Measurements from ENCODE around the gene CD84. TPM values are rescaled to one million over a fixed set of nuclear protein-coding genes. Genes with fewer than 3 reads are reported as not detected.

Gene CD84
- total and polyA plus RNA-seq, 2 donors: 1.4 to 5.3 TPM

DNA sequence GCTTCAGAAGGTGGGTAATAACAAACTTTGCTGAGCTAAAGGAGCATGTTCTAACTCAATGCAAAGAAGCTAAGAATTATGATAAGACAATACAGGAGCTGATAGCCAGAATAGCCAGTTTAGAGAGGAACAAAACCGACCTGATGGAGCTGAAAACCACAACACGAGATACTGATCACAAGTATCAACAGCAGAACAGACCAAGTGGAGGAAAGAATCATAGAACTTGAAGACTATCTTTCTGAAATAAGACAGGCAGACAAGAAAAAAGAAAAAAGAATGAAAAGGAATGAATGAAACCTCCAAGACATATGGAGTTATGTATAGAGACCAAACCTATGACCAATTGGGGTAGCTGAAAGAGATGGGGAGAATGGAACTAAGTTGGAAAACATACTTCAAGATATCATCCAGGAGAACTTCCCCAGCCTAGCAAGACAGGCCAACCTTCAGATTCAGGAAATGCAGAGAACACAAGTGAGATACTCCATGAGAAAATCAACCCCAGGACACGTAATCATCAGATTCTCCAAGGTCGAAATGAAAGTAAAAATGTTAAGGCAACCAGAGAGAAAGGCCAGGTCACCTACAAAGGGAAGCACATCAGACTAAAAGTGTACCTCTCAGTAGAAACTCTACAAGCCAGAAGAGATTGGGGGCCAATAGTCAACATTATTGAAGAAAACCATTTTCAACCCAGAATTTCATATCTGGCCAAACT is 20.5 kb downstream of the CD84 start:
- Histone ChIP-seq H3K27ac (ENCODE audit: low read depth) (no peak overlapping the region), H3K4me3 (ENCODE audit: low read depth, low read length) (no peak overlapping the region), H3K4me1 (ENCODE audit: insufficient read depth) (no peaks in the 10 kb centered on the region), H3K36me3 (ENCODE audit: insufficient read depth) (no peaks in the 10 kb centered on the region)
- no peak for DNase-seq (ENCODE audit: extremely low spot score)
- WGBS: 76% methylated on average over 4 of the region's 4 CpGs

DNA sequence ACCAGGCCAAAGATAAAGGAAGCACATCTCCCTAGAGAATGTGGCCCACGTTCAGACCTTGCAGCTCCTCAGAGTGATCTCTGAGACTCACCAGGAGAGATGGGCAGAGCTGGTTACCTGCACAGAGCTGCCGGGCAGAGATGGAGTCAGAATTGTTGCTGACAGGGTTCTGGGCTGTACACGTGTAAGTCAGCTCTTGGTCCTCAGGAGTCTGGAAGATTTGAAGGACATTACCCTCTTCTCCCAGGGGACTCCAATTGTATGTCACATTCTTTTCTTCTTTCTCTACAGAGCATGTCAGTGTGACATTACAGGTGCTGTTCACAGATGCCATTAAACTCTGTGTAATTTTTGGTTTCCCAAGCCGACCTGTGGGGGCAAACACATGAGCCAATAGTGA is 25.5 kb downstream of the CD84 start:
- 62% methylated on average over 4 of the region's 4 CpGs for WGBS
- DNase-seq (ENCODE audit: extremely low spot score): no peak
- H3K27ac ChIP-seq (ENCODE audit: low read depth): no peak overlapping the region
- no peaks in the 10 kb centered on the region for H3K36me3 ChIP-seq (ENCODE audit: insufficient read depth)
- no peak overlapping the region for H3K4me3 ChIP-seq (ENCODE audit: low read depth, low read length)
- H3K4me1 ChIP-seq (ENCODE audit: insufficient read depth): no peaks in the 10 kb centered on the region

DNA sequence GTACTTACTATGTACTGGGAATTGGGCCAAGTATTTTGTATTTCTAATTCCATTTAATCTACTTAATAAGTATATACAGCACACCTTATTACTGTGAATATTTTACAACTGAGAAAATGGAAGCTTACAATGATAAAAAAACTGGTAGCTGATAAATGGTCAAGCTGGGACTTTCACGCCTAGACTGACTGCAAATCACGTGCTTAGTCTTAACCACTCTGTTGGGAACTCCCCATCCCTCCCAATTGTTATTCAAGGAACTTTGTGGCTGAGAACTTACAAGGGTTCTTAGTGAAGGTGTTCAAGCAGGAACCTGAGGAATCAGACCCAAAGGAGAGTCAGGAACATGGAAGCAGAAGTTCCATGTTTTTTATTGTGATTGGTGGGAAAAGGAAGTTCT is 26.9 kb downstream of the CD84 start:
- 79% methylated on average over 2 of the region's 2 CpGs for WGBS
- no peak overlapping the region for H3K4me3 ChIP-seq (ENCODE audit: low read depth, low read length)
- no peak overlapping the region for H3K27ac ChIP-seq (ENCODE audit: low read depth)
- no peaks in the 10 kb centered on the region for H3K36me3 ChIP-seq (ENCODE audit: insufficient read depth)
- no peak for DNase-seq (ENCODE audit: extremely low spot score)
- H3K4me1 ChIP-seq (ENCODE audit: insufficient read depth): no peaks in the 10 kb centered on the region

DNA sequence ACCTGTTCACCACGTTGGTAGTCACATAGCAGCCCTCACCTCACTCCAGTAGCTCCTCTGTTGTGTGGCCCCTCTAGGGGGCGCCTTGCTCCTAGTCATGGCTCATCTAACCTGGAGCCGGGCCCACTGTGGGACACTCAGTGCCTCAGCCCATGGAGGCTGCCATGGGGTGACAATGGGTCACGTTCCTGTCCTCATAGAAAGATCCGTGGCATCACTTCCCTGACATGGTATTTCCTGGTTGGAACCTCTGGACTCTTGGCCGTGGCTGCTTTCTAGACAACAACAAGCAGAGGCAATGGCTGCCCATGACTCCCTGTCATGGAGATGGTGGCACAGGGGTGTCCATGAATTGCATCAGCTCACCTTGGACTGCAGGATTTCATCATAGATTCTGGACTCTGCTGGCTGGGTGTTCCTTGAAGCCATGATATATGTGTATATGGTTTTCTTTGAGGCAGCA is 28.7 kb downstream of the CD84 start:
- no peak for DNase-seq (ENCODE audit: extremely low spot score)
- Histone ChIP-seq H3K4me1 (ENCODE audit: insufficient read depth) (no peaks in the 10 kb centered on the region), H3K36me3 (ENCODE audit: insufficient read depth) (peaks cover 2% of the 10 kb centered on the region), H3K27ac (ENCODE audit: low read depth) (no peak overlapping the region), H3K4me3 (ENCODE audit: low read depth, low read length) (no peak overlapping the region)
- WGBS: 70% methylated on average over 6 of the region's 6 CpGs

DNA sequence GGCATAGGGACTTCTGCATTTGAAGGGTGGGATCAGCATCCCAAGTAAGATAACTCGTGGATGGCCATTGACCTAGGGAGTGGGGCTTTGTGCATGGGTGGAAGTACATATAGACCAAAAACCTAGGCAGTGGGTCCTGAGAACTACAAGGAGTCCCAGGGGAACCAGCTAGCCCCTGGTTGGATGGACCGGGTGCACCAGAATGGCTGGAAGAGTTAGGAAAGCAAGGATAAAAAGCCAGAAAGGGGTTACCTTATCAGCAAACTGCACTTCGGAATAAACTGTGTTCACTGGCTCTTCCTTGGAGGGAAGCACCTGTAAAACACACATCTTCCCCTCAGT is 29.7 kb downstream of the CD84 start:
- 83% methylated on average over 3 of the region's 3 CpGs for WGBS
- Histone ChIP-seq H3K4me1 (ENCODE audit: insufficient read depth) (no peaks in the 10 kb centered on the region), H3K4me3 (ENCODE audit: low read depth, low read length) (no peak overlapping the region), H3K27ac (ENCODE audit: low read depth) (no peak overlapping the region), H3K36me3 (ENCODE audit: insufficient read depth) (peaks cover 2% of the 10 kb centered on the region)
- DNase-seq (ENCODE audit: extremely low spot score): no peak

DNA sequence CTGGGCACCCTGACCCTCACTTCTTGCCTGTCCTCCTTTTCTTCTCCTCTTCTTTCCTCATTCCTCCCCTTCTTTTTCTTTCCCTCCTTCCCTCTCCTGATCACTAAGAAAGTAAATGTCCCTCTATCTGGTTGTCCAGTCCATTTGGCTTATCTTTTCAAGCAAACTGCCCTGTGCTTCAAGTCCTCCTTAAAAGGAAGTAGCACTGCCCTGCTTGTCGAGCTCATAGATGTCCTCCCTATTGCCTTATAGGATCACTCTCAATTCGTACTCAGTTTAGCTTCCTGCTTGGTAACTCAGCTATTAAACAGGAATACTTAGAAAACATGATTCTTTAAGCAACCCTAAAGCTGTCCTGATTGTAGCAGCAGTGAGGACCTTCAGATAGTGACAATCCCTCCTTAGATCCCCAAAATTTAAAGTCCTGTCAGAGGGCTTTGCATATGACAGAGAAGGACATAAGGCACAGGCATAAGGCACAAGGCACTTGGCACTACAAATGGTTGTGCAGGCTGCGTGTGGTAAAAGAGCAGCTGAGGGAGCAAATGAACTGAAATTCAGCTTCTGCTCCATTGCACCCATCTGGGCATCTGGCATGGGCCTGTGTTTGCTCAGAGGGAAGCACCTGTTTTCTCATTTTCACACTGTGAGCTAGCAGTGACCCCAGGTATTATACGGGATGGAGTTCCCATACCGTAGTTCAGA is 30.2 kb downstream of the CD84 start:
- no peak overlapping the region for H3K27ac ChIP-seq (ENCODE audit: low read depth)
- H3K36me3 ChIP-seq (ENCODE audit: insufficient read depth): peaks cover 2% of the 10 kb centered on the region
- no peak for DNase-seq (ENCODE audit: extremely low spot score)
- 59% methylated on average over 5 of the region's 5 CpGs for WGBS
- H3K4me3 ChIP-seq (ENCODE audit: low read depth, low read length): no peak overlapping the region
- H3K4me1 ChIP-seq (ENCODE audit: insufficient read depth): no peaks in the 10 kb centered on the region

DNA sequence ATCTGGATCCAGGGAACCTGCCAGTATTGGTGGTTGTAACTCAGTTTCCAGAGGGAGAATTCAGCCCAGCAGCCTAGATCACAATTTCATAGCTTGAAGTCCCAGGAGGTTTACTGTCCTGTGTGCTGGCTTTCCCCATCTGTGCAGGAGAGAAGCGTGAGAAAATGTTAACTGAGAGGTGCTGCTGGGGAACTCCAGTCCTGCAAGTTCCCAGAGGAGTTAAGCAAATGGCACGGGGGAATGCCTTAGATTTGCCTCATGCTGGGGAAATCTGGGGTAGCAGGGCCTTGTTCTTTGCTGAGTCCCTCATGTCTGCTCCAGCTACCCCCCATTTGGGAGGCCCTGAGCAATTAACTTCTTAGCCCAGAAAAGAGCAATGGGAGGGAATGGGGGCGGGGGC is 31.1 kb downstream of the CD84 start:
- H3K4me3 ChIP-seq (ENCODE audit: low read depth, low read length): no peak overlapping the region
- no peaks in the 10 kb centered on the region for H3K4me1 ChIP-seq (ENCODE audit: insufficient read depth)
- 80% methylated on average over 3 of the region's 3 CpGs for WGBS
- DNase-seq (ENCODE audit: extremely low spot score): no peak
- no peak overlapping the region for H3K27ac ChIP-seq (ENCODE audit: low read depth)
- H3K36me3 ChIP-seq (ENCODE audit: insufficient read depth): peaks cover 2% of the 10 kb centered on the region

DNA sequence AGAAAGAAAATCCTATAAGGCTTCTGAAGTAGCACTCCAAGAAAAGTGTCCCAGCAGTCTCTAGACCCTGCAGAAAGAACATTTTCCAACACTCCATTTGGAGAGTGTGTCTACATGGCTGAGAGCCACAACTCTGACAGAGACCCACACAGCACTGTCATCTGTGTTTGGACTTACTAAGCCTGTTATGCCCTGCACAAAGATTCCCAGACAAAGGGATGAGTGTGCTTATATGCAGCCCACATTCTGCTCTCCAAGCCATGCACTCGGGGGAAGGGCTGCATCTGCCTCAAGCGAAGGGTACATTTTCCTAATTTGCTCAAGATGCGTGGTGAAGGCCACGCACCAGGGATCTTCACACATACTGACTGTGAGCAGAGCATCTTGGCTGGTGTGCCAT is 31.9 kb downstream of the CD84 start:
- DNase-seq (ENCODE audit: extremely low spot score): no peak
- WGBS: 73% methylated on average over 4 of the region's 4 CpGs
- H3K4me3 ChIP-seq (ENCODE audit: low read depth, low read length): no peak overlapping the region
- peaks cover 2% of the 10 kb centered on the region for H3K36me3 ChIP-seq (ENCODE audit: insufficient read depth)
- no peaks in the 10 kb centered on the region for H3K4me1 ChIP-seq (ENCODE audit: insufficient read depth)
- H3K27ac ChIP-seq (ENCODE audit: low read depth): no peak overlapping the region

DNA sequence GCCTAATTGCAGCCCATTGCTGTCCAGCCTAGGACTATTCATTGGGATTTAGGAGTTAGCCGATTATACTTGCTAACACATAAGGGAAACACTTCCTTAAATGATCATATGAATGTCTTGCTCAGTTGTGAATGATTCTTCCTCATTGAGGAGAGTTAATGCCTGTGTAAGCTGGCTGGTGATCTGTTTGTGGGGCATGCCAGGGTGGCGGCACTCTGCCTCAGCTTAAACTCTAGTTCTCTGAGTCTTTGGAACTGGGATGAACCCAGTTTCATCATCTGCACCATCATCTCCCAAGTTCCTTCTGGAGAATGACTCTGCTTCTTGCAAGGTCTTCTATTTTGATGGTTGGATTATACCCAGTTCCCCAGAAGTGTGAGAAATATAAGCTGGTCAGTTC is 32.4 kb downstream of the CD84 start:
- 84% methylated on average over 2 of the region's 2 CpGs for WGBS
- Histone ChIP-seq H3K36me3 (ENCODE audit: insufficient read depth) (peaks cover 2% of the 10 kb centered on the region), H3K4me3 (ENCODE audit: low read depth, low read length) (no peak overlapping the region), H3K27ac (ENCODE audit: low read depth) (no peak overlapping the region), H3K4me1 (ENCODE audit: insufficient read depth) (no peaks in the 10 kb centered on the region)
- no peak for DNase-seq (ENCODE audit: extremely low spot score)

DNA sequence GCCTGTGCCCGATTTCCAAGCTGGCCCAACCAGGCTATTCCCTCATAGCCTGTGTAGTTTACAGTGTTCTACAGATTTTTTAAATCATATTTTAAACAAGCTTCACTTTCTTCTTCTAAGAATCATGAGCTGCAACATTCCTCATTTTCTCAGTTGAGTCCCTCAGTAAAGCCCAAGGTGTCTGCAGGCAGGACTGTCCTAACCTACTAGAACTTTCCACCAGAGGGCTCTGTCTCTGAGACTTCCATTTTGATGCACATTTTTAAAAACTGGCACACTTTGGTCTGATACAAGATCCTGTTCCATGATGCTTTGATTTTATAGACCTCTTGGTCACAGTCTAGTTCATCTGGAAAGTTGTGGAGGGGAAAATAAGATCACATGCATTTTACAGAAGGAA is 34.6 kb downstream of the CD84 start:
- no peak for DNase-seq (ENCODE audit: extremely low spot score)
- Histone ChIP-seq H3K27ac (ENCODE audit: low read depth) (no peak overlapping the region), H3K36me3 (ENCODE audit: insufficient read depth) (peaks cover 2% of the 10 kb centered on the region), H3K4me1 (ENCODE audit: insufficient read depth) (no peaks in the 10 kb centered on the region), H3K4me3 (ENCODE audit: low read depth, low read length) (no peak overlapping the region)
- WGBS: 92% methylated on average over 1 of the region's 1 CpG

DNA sequence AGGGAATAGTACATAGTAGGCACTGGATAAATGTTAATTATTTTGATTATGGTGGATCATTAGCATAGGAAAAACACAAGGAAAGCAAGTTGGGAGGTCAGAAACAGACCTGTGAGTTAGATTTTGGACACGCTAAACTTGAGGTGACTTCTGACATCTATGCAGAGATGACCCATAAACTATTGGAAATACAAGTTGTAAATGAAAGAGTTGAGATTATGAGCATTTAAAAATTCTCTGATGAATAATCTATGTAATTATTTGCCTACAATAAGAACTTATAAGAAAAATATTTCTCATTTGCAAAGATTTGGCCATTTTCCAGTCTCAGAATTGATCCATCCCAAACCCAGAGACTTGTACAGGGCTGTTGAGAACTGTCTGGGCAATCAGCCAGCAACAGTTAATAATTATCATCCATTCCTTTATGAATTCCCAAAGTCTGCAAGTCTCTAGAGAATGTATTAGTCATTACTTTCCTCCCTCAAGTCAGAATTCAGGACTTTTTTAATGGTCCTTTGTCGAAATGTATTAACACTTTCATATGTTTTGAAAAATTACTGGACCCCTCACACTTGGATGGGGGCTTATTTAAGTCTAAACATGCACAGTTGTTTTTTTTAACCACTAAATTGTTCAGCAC is 36.9 kb downstream of the CD84 start:
- 45% methylated on average over 2 of the region's 2 CpGs for WGBS
- Histone ChIP-seq H3K27ac (ENCODE audit: low read depth) (no peak overlapping the region), H3K4me3 (ENCODE audit: low read depth, low read length) (no peak overlapping the region), H3K4me1 (ENCODE audit: insufficient read depth) (no peaks in the 10 kb centered on the region), H3K36me3 (ENCODE audit: insufficient read depth) (peaks cover 2% of the 10 kb centered on the region)
- DNase-seq (ENCODE audit: extremely low spot score): no peak

DNA sequence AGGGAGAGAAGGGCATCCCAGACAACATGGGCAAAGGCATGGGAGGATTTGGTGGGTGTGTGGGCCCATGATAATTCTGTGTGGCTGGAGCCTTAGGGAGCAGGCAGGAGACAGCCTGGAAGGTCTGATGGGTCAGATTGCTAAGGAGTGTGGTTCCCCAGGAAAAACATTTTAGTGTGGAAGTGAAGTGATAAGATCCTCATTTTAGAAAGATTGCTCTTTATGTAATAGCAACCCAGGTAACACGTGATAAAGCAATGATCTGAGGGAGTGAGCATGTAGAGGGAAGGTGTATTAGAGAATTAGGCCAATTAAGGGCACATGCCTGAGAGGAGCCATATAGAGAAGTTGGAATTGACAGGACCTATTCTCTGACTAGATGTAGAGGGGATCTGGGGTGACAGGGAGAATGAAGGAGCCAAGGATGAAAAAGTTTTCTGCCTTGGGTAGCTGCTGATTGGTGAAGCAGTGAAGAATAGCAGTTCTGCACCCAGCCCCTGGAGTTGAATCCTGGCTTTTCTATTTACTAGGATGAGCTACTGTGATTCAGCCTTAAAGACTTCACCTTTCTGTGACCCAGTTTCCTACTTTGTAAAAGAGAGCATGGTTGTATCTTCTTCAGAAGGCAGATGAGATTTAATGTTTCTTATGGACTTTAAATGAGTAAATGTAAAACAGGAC is 37.5 kb downstream of the CD84 start:
- Histone ChIP-seq H3K27ac (ENCODE audit: low read depth) (no peak overlapping the region), H3K36me3 (ENCODE audit: insufficient read depth) (peaks cover 2% of the 10 kb centered on the region), H3K4me1 (ENCODE audit: insufficient read depth) (no peaks in the 10 kb centered on the region), H3K4me3 (ENCODE audit: low read depth, low read length) (no peak overlapping the region)
- 62% methylated on average over 1 of the region's 1 CpG for WGBS
- no peak for DNase-seq (ENCODE audit: extremely low spot score)

DNA sequence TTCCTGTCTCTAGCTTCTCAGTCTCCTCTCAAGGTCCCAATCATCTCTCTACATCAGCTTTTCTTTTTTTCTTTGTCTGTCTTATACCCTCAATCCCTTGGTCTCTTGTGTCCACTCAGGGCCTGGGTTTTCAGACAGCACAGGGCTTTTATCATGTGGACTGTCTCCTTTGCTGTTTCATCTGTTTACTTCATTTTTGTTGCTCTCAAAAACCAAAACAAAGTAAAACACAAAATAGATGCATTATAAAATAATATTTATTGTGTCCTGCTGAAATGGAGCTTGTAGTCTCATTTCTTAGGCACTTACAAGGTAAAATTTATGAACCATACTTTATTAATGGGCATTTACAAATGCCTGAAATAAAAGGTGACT is 38.5 kb downstream of the CD84 start:
- H3K4me3 ChIP-seq (ENCODE audit: low read depth, low read length): no peak overlapping the region
- H3K36me3 ChIP-seq (ENCODE audit: insufficient read depth): no peaks in the 10 kb centered on the region
- no peaks in the 10 kb centered on the region for H3K4me1 ChIP-seq (ENCODE audit: insufficient read depth)
- H3K27ac ChIP-seq (ENCODE audit: low read depth): no peak overlapping the region
- no peak for DNase-seq (ENCODE audit: extremely low spot score)
